Measurements from ENCODE around the gene AAGAB.
"Not testable (repeated sequence)": the region's sequence is repeated elsewhere in the genome, so short reads cannot be mapped to it uniquely, and the experiment has no call there.

Gene AAGAB

DNA sequence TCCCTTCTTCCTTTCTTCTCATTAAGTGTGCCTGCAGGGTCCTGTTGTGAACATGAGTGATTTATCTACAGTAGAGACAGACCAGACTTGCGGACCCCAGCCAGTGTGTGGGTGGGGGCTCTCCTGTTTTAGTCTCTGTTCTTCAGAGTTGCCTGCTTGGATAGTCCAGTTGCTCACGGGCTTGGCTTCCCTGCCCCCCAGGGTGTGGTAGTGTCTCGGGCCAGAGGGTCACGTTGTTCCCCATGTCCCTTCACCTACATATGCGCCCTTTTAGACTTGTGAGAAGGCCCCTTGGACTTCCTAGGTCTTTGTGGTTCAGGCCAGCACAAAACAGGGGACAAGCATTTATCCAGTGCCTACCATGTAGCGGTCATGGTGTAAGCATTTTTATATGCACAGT, 85.8 kb downstream of the AAGAB start:
- DNase-seq, result no peak

DNA sequence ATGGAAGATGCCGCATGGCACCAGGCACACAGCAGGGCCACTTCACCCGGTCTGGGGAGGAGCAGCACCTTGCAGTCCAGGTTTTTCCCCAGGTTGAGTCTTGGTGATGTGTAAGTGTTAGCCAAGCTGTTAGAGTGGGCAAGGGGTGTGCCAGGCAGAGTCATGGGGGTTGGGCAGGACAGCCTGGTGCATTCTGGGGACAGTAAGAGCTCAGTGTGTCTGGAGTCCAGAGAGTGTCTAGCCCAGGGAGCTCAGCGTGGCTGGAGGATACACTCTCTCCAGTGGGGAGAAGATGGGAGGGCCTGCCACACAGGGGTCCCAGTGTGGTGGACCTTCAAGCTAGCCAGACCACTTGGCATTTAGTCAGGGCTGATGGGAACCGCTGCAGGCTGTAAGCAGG, 87.4 kb downstream of the AAGAB start:
- no peak for DNase-seq

DNA sequence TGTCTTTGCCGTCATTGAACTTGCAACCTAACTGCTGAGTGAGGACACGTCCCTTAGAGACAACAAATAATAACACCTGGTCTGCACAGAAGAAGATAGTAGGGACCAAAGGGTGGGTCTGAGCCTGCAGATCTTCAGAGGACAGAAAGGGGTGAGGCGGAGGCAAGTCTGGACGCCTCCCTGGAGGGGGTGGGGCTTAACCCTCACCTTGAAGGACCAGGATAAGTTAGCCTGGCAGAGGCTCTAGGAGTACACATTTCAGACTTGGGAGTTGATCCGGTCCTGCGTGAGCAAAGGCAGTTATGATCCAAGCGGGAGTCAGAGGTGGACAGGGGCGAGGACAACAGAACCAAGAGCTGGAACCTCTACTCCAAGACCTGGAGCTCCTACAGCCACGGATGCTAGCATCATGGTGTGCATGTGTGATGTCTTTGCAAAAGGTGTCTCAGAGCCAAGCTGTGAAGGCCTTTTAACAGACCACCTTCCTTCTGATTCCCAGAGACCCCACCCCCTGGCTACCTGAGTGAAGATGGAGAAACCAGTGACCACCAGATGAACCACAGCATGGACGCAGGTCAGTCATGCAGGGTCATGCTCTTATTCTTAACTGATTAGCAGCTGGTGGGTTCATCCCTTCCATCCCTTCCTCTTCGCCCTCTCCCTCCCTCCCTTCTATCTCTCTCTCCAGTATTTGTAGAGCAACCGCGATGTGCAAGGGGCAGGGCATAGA, 88.0 kb downstream of the AAGAB start:
- no peak for DNase-seq

DNA sequence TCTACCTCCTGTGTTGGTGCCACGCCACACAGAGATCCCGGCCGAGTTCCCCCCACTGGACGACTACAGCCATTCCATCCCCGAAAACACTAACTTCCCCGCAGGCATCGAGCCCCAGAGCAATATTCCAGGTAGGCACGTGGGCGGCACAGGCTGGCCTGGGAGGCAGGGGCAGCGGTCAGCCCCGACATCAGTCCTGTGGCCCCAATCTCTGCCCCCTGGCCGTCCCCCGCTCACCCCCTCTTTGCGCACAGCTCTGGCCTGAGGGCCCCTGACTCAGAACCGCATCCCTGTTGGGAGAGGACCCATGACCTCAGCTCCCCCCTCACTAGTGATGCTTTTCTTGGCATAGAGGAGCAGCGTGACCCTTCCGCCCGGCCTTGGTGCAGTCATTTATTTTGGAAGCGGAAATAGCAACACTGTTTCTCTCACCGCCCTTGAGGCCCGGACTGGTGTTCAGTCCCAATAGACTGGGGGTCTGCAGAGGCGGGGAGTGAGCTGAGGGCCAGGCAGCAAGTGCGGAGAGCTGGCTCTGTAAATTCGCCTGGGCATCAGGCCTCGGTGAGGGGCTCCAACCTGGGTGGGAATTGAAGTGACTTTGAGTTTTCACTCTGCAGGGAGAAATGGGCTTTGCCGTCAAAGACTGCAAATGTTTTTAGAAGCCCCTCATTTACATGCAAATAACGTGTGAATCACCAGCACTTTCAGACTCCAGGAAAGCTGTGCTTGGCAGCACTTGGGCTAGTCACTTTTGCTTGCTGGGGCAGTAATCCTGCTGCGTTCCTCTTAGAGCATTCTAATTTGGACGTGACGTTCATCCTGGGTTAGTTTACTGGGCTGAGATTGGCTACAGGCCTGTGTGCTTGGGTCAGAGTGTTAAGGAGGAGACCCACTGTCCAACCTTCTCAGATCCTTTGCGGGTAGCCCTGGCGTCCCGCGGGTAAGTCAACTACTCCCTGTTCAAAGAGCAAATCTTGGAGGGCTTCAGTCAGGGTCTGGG, 88.9 kb downstream of the AAGAB start:
- DNase-seq, result no peak

DNA sequence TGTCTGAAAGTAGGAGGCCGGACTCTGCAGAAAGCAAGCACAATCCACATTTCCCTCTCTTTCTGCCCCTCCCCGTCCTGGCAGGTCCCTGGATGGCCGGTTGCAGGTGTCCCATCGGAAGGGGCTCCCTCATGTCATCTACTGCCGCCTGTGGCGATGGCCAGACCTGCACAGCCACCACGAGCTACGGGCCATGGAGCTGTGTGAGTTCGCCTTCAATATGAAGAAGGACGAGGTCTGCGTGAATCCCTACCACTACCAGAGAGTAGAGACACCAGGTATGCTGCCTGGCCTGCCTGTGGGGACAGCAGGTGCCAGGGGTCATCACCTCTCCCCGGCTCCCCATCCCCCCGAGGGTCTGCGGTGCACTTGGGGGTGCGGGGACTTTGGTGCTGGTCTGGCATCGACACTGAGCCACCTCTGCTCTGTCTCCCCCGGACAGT, 89.6 kb downstream of the AAGAB start:
- no peak for DNase-seq

DNA sequence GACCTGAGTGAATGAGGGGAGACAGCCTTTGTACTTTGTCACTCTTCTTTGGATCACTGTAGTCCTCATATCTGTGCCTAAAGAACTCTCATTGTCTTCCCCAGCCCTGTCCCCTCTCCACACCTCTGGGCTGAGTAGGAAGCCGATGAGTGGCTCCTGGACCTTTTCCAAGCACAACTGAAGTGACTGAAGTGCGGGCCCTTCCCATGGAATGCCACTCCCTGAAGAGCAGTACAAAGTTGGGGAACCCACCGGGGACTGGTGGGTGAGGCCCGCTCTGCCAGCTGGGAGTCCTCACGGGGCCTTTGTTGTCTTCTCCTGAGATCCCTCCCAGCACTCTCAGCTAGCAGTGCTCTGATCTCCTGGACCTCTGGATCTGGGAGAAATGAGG, 90.1 kb downstream of the AAGAB start:
- DNase-seq, result no peak

DNA sequence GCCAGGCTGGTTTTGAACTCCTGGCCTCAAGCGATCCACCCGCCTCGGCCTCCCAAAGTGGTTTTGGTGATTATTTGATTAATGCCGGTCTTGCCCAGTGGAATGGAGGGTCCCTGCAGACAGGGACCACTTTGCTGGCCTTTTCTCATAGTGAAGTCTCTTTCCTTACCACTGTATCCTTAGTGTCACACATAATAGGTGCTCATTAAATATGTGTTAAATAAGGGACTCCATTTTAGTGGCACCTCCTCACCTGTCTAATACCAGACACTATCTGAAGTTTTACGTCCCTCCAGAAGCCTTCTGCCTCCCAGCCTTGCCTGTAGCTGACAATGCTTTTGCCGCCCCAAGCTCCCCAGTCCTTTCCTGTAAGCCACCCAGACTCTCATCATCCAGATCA, 91.3 kb downstream of the AAGAB start:
- DNase-seq, result no peak

DNA sequence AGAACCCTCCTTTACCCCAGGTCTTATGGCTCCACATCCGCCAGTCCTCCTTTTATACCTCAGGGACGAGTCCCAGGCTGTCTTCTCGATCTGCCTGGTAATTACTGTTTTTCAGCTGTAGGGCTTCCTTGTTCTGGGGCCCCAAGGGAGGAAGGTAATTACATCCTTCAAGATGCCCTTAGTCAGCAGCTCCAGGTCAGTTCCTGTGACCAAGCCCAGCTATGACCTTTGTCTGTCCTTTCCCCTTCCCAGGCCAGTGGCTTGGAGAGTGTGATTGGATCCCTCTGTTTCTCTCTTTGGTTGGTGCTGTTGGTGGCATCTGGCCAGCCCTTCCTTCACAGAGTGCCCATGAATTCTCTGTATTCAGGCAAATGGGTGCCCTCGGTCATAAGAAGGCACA, 92.6 kb downstream of the AAGAB start:
- DNase-seq, result no peak

DNA sequence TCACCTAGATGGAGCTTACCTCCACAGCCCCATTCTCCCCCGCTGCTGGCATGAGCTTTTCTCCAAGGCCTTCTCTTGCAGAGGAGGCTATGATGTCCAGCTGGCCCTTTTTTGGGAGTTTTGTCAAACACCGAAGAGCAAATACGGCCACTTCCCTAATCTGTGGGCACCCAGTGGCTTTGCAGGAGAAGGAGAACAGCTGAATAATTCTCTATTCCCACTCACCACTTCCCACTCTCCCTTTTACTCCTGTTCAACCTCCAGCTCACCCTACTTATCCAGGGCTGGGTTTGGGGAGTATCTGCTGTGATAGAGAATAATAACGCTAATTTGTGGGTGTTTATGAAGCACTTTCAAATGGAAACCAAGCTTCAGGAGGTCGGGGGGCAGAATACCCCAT, 93.0 kb downstream of the AAGAB start:
- no peak for DNase-seq

DNA sequence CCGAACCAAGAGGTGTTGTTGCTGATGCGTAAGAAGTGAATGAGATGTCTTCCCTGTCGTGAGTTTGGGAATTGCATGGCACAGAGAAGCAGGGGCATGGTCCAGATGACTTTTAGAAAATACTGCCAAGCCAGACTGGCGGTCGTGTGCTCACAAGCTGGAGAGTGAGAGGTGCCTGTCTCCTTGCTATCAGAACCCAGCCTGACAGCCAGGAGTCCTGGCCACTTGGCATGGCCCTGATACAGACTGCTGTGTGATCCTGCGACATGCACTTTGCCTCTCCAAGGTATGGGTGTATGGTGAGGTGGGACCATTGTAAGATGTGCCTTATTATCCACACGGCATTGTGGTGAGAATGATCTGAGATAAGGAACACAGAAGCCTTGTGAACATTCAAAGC, 96.1 kb downstream of the AAGAB start:
- DNase-seq, result no peak

DNA sequence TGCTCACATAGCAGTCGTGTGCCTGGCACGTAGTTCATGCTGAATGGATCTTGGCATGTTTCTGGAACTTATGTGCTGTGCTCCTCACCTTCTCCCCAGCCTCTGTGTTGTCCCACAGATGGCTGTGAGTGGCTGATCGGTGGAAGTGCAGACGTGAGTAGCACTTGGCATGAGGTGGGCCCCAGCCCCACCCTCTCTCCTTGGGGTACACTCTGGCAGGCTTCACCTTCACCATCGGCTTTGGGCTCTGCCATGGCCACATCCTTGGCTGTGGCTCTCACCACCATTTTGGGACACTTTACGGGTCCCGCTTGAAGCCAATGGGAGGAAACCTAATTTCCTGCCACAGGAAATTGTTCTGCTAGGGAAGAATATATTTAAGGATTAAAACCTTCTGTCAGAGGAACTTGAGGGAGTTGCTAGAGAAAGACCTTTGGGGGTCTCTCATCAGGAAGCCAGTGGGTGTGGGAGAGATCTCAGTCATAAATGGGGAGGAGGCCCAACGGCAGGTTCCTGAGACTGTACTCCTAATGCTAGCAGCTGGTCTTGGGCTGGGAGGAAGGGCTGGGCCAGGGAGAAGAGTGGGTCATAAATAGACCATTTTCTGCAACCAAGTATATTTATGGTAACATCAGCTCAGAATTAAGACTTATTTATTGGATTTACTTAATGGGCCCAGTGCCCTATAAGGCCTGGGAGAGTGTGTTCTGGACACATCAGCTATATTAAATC, 96.8 kb downstream of the AAGAB start:
- DNase-seq, result no peak

DNA sequence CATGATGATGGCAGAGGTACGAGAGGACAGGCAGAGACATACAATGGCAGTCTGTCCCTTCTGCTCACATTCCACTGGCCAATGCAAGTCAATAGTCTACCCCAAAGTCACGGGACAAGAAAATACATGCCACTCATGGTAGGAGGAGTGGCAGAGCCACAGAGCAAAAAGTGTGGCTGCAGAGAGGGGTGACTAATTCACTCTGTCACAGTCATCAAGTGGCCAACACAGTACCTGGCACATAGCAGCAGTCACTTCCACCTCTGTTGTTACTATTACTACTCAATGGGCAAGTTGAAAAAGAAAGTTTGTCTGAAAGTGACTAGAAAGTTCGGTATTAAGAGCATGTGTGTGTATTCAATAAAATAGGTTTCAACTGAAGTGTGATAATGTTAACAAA, 97.6 kb downstream of the AAGAB start:
- DNase-seq, result no peak

DNA sequence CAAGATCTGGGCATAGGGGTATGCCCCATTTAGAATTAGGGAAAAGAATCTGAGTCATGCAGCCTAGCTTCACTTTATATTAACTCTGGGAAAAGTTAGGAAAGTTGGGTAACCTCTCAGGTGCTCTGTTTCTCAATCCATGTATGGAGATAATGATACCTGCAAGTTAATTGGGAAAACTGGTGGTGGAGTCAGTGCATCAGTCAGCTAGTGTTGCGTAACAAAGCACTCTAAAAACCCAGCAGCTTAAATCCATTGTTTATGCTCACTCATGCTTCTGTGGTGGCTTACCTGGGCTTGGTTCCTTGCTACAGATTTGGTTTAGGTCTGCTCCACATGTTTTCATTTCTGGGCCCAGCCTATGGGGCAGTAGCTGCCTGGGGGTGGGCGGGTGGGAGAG, 98.0 kb downstream of the AAGAB start:
- no peak for DNase-seq

DNA sequence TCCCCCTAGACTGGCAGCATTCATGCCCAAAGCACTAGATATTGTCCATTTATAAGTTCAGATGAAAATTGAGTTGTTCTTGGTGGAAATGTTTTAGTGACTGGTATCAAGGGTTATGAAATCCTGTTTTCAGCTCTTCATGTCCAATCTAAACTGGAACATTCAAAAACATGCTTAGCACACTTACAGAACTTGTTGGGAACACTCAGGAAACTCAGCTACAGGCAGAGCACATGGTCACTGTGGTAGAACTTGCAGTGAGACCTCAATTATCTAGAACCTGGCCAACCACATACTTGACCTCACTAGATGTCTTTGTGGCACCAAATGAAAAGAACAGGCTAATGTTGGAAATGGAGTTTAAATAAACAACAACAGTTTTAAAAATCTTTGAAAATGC, 100.2 kb downstream of the AAGAB start:
- no peak for DNase-seq

DNA sequence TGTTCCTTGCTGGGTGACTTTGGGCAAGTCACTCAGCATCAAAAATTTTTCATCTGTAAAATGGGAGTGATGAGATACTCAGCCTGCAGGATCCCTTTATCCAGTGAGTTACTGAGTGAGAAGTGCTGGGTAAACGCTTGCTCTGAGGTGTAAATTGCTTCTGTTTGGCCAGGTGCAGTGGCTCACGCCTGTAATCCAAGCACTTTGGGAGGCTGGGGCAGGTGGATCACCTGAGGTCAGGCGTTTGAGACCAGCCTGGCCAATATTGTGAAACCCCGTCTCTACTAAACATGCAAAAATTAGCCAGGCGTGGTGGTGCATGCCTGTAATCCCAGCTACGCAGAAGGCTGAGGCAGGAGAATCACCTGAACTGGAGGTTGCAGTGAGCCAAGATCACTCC, 101.4 kb downstream of the AAGAB start:
- not testable (repeated sequence) for DNase-seq

DNA sequence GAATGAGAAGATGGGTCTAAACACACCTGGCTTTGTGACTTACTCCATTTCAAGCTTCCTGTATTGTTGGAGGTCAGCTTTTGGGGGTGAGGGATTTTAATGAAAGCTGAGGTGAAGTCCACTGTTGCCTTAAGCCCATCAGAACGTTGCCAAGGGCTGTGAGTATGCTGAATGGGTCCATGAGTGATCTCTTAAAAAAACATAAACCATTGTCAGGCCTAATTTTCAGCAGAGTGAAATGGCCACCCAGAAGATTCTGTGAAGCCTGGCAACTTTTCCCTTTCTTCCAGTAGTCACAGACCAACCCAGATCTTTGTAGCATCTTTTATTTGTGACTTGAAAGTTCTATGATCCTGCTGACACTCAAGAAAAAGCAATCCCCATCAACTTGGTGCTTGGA, 102.0 kb downstream of the AAGAB start:
- DNase-seq, result no peak
